ENCODE measurements around the gene R3HDML. TPM values are rescaled to one million over a fixed set of nuclear protein-coding genes. Genes with fewer than 3 reads are reported as not detected.
"Not testable (repeated sequence)": the region's sequence is repeated elsewhere in the genome, so short reads cannot be mapped to it uniquely, and the experiment has no call there.

Gene R3HDML
- total RNA-seq, 1 donor from 2014 or later, result not detected

DNA sequence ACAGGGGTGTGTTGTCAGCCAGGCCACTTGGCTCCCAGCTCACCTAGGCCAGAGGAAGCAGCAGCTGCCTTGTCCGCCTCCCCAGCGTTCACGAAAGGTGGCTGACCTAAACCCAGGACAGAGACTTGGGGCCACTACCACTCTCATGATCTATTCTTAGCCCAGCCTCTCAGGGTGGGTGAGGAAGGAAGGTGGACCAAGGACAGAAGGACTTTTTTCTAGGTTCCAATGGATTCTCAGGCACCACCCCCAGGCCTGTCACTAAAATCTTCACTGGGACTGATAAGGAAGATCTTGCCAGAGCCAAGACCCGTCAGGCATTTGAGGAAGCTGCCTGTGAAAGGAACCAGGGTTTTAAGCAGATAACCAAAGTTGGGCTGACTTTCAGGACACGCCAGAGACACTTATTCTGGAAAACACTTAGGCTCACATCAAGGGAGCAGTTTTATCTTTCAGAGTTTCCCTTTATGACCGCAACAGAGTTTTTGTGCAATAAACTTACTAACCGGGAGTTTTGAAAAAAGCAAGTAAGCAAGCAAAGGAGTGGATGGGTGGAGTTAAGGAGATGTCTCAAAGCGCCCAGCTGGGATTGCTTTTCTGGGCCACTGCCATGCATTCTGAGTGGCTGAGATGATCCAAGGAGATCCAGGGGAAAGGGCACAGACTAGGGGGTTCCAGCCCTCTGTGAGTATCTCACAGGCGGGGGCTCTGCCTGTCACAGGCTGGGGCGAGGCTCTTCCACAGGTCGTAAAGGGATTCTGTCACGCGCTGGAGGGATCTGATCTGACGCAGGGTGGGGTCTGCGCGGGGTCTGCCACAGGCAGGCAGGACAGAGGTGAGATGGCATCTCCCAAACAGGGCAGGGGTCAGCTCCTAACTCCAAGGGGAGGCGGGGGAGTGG is 26.8 kb upstream of the R3HDML start:
- Mint-ChIP-seq H3K9me3 (no peaks in the 10 kb centered on the region), H3K27me3 (ENCODE audit: low read depth) (no peaks in the 10 kb centered on the region), H3K4me1 (ENCODE audit: low read depth) (peaks cover 14% of the 10 kb centered on the region), H3K27ac (peak overlapping the region; percentile 84), H3K36me3 (ENCODE audit: low read depth) (no peaks in the 10 kb centered on the region), H3K4me3 (ENCODE audit: low read depth) (peak overlapping the region; percentile 87)
- intact Hi-C loops (cut with micrococcal nuclease), result loop anchor here (2.0 to 5.0 kb wide), 3 partner anchors 77 to 718 kb away; partner anchors contain the start of gene IFT52
- DNase-seq (ENCODE audit: low spot score), result no peak

DNA sequence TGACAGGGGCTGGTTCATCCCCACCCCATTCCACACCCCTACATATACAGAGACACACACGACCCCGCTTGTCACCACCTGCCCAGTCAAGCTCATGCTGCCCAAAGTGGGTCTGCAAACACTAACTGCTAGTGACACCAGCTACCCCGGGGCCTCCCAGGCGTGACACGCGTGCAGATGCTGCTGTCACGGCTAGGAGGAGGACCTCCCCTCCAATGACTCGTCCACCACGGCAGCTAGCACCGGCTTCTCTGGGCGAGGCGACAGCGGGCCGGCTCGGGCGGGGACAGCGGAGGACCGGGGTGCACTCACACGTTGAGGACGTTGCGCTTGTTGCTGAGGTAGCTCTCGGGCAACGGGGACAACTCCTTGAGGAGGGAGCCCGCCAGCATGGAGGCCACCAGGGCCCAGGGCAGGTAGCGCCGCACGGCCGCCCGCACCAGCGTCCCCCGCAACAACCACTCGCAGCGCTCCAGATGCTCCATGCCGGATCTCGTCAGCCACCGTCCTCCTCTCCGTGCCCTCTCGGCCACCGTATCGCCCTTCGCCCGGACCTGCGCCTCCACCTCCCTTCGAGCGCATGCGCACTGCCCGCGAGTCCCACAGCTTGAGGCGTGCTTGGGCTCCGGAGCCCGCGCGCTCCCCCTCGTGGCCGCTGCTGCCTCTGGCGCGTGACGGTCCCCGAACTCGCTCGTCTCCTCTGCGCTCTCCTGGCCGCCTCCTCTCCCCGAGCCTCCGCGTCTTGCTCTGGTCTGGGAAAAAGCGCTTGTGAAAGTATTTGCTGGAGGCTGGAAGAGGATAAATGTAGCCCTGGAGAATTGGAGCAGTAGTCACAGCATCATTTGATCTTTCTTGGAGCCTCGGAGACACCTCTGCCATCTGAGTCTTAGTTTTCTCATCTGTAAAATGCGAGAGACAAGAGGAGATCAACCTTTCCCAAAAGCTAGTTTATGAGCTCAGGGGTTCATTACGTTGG is 25.9 kb upstream of the R3HDML start, which contains the start of gene FITM2:
TSS of gene FITM2 (minus strand) at position 539 of the 976 bp plus-strand sequence. CDS start at position 485, 54 bp downstream.
- intact Hi-C loops (cut with micrococcal nuclease), result loop anchor here (1.0 to 5.0 kb wide), 4 partner anchors 76 to 719 kb away; partner anchors contain the start of gene IFT52
- peak within 1 kb of the TSS; percentile 87 for H3K4me3 Mint-ChIP-seq (ENCODE audit: low read depth)
- DNase-seq (ENCODE audit: low spot score), result peak; percentile 97
- H3K27me3 Mint-ChIP-seq (ENCODE audit: low read depth), result no peaks in the 10 kb centered on the region
- peak within 1 kb of the TSS; percentile 84 for H3K27ac Mint-ChIP-seq
- H3K4me1 Mint-ChIP-seq (ENCODE audit: low read depth), result peaks cover 14% of the 10 kb centered on the region
- H3K36me3 Mint-ChIP-seq (ENCODE audit: low read depth), result no peaks in the 10 kb centered on the region
- no peaks in the 10 kb centered on the region for H3K9me3 Mint-ChIP-seq

DNA sequence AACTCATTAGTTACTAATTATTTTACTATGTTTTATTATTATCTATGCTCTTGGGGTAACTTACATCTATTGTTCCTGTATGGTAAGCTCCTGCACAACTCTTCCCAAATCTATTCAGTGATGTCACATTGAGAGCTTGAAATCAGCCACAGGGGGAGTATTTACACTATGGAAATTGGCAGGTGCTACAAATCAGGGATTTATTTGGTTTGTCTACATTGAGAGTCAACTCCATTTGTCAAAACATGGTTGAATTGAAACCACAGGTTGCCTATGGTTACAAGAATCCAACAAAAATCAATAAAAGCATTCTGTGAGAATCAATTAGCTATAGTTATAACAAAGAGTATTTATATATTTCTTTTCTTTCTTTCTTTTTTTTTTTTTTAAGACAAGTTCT is 22.0 kb upstream of the R3HDML start:
- Mint-ChIP-seq H3K36me3 (ENCODE audit: low read depth) (no peaks in the 10 kb centered on the region), H3K4me1 (ENCODE audit: low read depth) (peaks cover 9% of the 10 kb centered on the region), H3K4me3 (ENCODE audit: low read depth) (no peak overlapping the region), H3K27ac (no peak overlapping the region), H3K27me3 (ENCODE audit: low read depth) (peaks cover 8% of the 10 kb centered on the region), H3K9me3 (no peaks in the 10 kb centered on the region)
- no peak for DNase-seq (ENCODE audit: low spot score)
- intact Hi-C loops (cut with micrococcal nuclease), result loop anchor here (5.0 kb wide), 2 partner anchors 198 to 723 kb away; partner anchors contain the start of gene IFT52

DNA sequence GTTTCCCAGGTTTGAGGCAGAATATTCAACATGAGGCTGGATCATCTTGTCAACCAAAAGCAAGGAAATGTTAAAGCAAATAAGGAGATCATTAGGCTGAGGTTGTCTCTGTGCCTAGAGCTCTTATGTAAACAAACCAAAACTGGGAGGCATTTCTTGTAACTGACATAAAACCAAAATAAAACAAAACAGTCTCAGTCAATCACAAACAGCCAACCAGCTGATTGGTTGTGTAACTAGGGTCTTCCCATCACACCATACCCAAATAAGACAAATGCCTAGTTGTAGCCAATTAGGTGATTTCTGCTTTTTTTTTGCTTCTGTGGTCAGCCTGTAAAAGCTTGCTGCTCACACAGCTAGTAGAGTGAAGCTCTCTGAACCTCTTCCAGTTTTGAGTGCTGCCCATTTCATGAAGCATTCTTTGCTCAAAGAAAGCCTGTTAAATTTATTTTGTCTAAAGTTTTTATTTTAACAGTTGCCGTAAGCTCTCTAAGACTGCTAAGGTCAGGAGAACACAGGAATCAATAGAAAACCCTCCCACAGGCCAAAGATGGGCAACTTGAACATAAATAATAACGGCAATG is 16.9 kb upstream of the R3HDML start:
- H3K27me3 Mint-ChIP-seq (ENCODE audit: low read depth), result peaks cover 10% of the 10 kb centered on the region
- no peaks in the 10 kb centered on the region for H3K36me3 Mint-ChIP-seq (ENCODE audit: low read depth)
- DNase-seq (ENCODE audit: low spot score), result no peak
- intact Hi-C loops (cut with micrococcal nuclease), result no loop called here
- H3K4me3 Mint-ChIP-seq (ENCODE audit: low read depth), result no peak overlapping the region
- no peak overlapping the region for H3K27ac Mint-ChIP-seq
- no peaks in the 10 kb centered on the region for H3K4me1 Mint-ChIP-seq (ENCODE audit: low read depth)
- no peaks in the 10 kb centered on the region for H3K9me3 Mint-ChIP-seq

GRCh38 chr20:44324343-44324742 is 12.5 kb upstream of the R3HDML start:
- H3K27me3 Mint-ChIP-seq (ENCODE audit: low read depth), result peaks cover 7% of the 10 kb centered on the region

DNA sequence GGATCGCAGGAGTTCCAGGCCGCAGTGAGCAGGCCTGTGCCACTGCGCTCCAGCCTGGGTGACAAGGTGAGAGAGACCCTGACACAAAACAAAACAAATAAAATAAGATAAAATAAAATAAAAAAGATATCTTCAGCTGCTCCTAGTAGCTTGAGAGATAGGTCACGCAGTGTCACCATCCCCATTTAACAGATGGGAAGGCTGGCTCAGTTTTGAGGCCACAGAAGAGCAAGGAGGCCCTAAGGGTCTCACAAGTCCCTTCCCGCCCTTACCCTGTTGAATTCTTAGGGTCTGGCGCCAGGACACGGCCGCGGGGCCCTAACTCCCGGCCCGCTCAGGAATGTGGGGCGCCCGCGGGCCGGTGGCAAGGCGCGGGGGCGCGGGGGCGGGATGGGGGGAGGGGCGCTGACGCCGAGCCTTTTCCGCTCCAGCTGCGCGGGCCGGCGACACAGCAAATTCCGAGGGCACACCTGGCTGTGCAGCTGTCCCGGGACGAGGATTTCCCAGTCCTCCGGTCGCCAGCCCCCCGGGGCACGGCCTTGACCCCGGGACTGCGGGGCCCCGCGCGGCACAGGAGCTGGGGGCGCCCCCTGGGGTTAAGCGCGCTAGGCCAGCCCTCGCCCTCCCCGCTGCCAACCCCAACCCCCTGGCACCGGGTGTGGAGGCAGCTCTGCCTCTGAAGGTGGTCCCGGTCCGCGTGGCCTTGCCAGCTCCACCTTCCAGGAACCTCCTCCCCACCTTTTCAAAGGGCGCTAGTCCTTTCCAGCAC is 10.3 kb upstream of the R3HDML start:
- Mint-ChIP-seq H3K27me3 (ENCODE audit: low read depth) (peaks cover 8% of the 10 kb centered on the region), H3K9me3 (no peaks in the 10 kb centered on the region), H3K4me3 (ENCODE audit: low read depth) (peak overlapping the region; percentile 5), H3K36me3 (ENCODE audit: low read depth) (no peaks in the 10 kb centered on the region), H3K27ac (no peak overlapping the region), H3K4me1 (ENCODE audit: low read depth) (no peaks in the 10 kb centered on the region)
- intact Hi-C loops (cut with micrococcal nuclease), result no loop called here
- no peak for DNase-seq (ENCODE audit: low spot score)

More at GRCh38 chr20:44324343-44324742, 12.5 kb upstream of the R3HDML start:
- H3K4me3 Mint-ChIP-seq (ENCODE audit: low read depth), result no peak overlapping the region
- intact Hi-C loops (cut with micrococcal nuclease), result no loop called here
- H3K9me3 Mint-ChIP-seq, result no peaks in the 10 kb centered on the region
- H3K4me1 Mint-ChIP-seq (ENCODE audit: low read depth), result no peaks in the 10 kb centered on the region
- DNase-seq (ENCODE audit: low spot score), result no peak
- no peaks in the 10 kb centered on the region for H3K36me3 Mint-ChIP-seq (ENCODE audit: low read depth)
- H3K27ac Mint-ChIP-seq, result no peak overlapping the region

DNA sequence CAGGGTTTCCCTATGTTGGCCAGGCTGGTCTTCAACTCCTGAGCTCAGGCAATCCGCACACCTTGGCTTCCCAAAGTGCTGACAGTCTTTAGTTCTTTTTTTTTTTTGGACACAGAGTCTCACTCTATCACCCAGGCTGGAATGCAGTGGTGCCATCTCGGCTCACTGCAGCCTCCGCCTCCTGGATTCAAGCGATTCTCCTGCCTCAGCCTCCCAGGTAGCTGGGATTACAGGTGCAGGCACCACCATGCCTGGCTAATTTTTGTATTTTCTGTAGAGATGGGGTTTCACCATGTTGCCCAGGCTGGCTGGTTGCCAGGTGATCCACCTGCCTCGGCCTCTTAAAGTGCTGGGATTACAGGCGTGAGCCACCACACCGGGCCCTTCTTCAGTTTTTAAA is 9.1 kb upstream of the R3HDML start:
- H3K27ac Mint-ChIP-seq; H3K36me3 Mint-ChIP-seq (ENCODE audit: low read depth); H3K27me3 Mint-ChIP-seq (ENCODE audit: low read depth); DNase-seq (ENCODE audit: low spot score); intact Hi-C loops (cut with micrococcal nuclease); H3K4me3 Mint-ChIP-seq (ENCODE audit: low read depth); H3K9me3 Mint-ChIP-seq; H3K4me1 Mint-ChIP-seq (ENCODE audit: low read depth): not testable (repeated sequence)

GRCh38 chr20:44328428-44328827 is 8.4 kb upstream of the R3HDML start:
- no peak for DNase-seq (ENCODE audit: low spot score)
- no peak overlapping the region for H3K4me3 Mint-ChIP-seq (ENCODE audit: low read depth)
- H3K27me3 Mint-ChIP-seq (ENCODE audit: low read depth), result peaks cover 10% of the 10 kb centered on the region
- intact Hi-C loops (cut with micrococcal nuclease), result no loop called here
- no peaks in the 10 kb centered on the region for H3K9me3 Mint-ChIP-seq
- H3K4me1 Mint-ChIP-seq (ENCODE audit: low read depth), result no peaks in the 10 kb centered on the region
- no peaks in the 10 kb centered on the region for H3K36me3 Mint-ChIP-seq (ENCODE audit: low read depth)
- no peak overlapping the region for H3K27ac Mint-ChIP-seq

DNA sequence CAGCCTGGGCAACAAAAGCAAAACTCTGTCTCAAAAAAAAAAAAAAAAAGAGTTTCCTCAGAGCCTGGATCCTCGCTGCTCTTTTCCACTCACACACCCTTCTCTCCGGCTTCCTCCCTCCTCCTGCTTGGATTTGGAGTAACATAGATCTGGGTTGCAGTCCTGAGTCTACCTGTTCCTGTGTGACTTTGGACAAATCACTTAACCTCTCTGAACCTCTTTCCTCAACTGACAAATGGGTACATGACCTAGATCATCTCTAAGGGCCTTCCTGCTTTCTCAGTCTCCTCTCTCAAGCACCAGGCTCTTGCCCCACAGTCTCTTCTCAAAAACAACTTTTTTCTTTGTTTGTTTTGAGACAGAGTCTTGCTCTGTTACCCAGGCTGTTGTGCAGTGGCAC is 5.6 kb upstream of the R3HDML start:
- H3K27me3 Mint-ChIP-seq (ENCODE audit: low read depth), result peaks cover 12% of the 10 kb centered on the region
- DNase-seq (ENCODE audit: low spot score), result no peak
- no peaks in the 10 kb centered on the region for H3K36me3 Mint-ChIP-seq (ENCODE audit: low read depth)
- intact Hi-C loops (cut with micrococcal nuclease), result no loop called here
- no peak overlapping the region for H3K27ac Mint-ChIP-seq
- no peaks in the 10 kb centered on the region for H3K9me3 Mint-ChIP-seq
- H3K4me3 Mint-ChIP-seq (ENCODE audit: low read depth), result no peak overlapping the region
- no peaks in the 10 kb centered on the region for H3K4me1 Mint-ChIP-seq (ENCODE audit: low read depth)

DNA sequence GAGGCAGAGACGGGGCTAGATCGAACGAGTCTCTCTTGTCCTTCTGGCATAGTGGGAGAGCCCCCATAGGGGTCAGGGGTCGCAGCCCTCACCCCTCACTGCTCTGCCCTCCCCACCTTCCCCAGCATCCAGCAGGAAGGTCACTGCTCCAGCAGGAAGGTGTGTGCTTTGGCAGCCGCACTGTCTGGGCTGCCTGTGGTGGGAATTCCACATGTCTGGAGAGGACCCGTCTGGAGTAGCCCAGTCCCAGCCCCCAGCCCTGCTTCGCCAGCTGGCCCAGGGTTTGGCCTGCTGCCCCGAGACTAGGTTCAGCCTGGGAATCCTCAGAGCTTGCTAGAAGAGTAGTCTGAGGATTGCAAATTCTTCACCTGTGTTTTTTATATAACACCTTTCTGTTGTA is 2.5 kb upstream of the R3HDML start:
- no peak for DNase-seq (ENCODE audit: low spot score)
- Mint-ChIP-seq H3K4me1 (ENCODE audit: low read depth) (no peaks in the 10 kb centered on the region), H3K4me3 (ENCODE audit: low read depth) (no peak overlapping the region), H3K27me3 (ENCODE audit: low read depth) (peaks cover 11% of the 10 kb centered on the region), H3K9me3 (no peaks in the 10 kb centered on the region), H3K27ac (no peak overlapping the region), H3K36me3 (ENCODE audit: low read depth) (no peaks in the 10 kb centered on the region)
- intact Hi-C loops (cut with micrococcal nuclease), result no loop called here

- Mint-ChIP-seq H3K36me3 (ENCODE audit: low read depth) (no peaks in the 10 kb centered on the region), H3K9me3 (no peaks in the 10 kb centered on the region), H3K27me3 (ENCODE audit: low read depth) (peaks cover 11% of the 10 kb centered on the region), H3K4me3 (ENCODE audit: low read depth) (no peak overlapping the region), H3K27ac (no peak overlapping the region), H3K4me1 (ENCODE audit: low read depth) (no peaks in the 10 kb centered on the region)
- no peak for DNase-seq (ENCODE audit: low spot score)
- intact Hi-C loops (cut with micrococcal nuclease), result no loop called here
Measured at GRCh38 chr20:44334709-44335108, 2.1 kb upstream of the R3HDML start.

- Mint-ChIP-seq H3K4me3 (ENCODE audit: low read depth) (no peak overlapping the region), H3K4me1 (ENCODE audit: low read depth) (no peaks in the 10 kb centered on the region), H3K27ac (no peak overlapping the region), H3K36me3 (ENCODE audit: low read depth) (no peaks in the 10 kb centered on the region), H3K27me3 (ENCODE audit: low read depth) (peaks cover 10% of the 10 kb centered on the region), H3K9me3 (no peaks in the 10 kb centered on the region)
- no peak for DNase-seq (ENCODE audit: low spot score)
- intact Hi-C loops (cut with micrococcal nuclease), result no loop called here
Measured at GRCh38 chr20:44335675-44336074, 1.2 kb upstream of the R3HDML start.

Measured in activated T-helper 2 cell treated with anti-CD3 and anti-CD28 coated beads, Interferon-gamma antibody, Interleukin-2, Interleukin-4, amounts not matched to agents 10 μg/mL and 5 μg/mL and 100 μg/mL, durations not matched to agents 14 hours and 24 hours and 36 hours (primary cell).